ENCODE data around the gene PARL.

Gene PARL

GRCh38 chr3:183896184-183896583 lies 11.5 kb upstream of the PARL start:
- Histone ChIP-seq H3K4me1 (ENCODE audit: low read length) (peaks cover 27% of the 10 kb centered on the region), H3K27me3 (ENCODE audit: low read depth, low read length) (no peaks in the 10 kb centered on the region), H3K9me3 (ENCODE audit: insufficient read depth, low read length) (no peaks in the 10 kb centered on the region), H4K20me1 (ENCODE audit: insufficient read depth, low read length) (no peaks in the 10 kb centered on the region), H3K27ac (ENCODE audit: low read length) (no peak overlapping the region), H3K79me2 (ENCODE audit: low read length) (no peaks in the 10 kb centered on the region), H3K4me2 (ENCODE audit: low read length) (no peak overlapping the region), H3K36me3 (replicated peaks; ENCODE audit: low read depth, low read length) (no peaks in the 10 kb centered on the region), H3K9ac (ENCODE audit: low read length) (no peak overlapping the region), H3K4me3 (ENCODE audit: low read length) (no peak overlapping the region), H2AFZ (ENCODE audit: low read depth, low read length) (no peak overlapping the region)
- TF ChIP-seq CTCF (IDR thresholded peaks at IDR 0.05; ENCODE audit: low read depth, low read length) (no peak), EZH2phosphoT487 (IDR thresholded peaks at IDR 0.05; ENCODE audit: low read depth) (no peak)

DNA sequence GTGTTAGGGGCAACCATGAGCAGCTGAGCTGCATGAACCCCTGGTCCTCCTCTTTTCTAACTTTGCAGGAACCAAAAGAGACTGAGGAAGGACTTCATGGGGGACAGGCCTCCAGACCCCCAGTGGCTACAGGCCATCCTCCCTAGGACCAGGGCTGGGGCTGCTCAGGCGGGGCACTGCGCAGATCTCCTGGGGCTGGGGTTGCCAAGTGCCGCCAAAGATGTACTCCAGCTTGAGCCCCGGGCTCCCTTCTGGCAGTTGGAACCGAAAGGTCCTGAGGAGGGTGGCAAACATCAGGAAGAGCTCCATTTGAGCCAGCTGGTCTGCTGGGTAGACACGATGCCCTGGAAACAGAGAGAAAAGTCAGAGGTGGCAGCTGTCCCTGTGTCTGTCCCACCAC lies 11.1 kb upstream of the PARL start:
- Histone ChIP-seq H3K27ac (ENCODE audit: low read length) (no peak overlapping the region), H2AFZ (ENCODE audit: low read depth, low read length) (no peak overlapping the region), H3K4me1 (ENCODE audit: low read length) (peaks cover 27% of the 10 kb centered on the region), H3K27me3 (ENCODE audit: low read depth, low read length) (no peaks in the 10 kb centered on the region), H3K4me2 (ENCODE audit: low read length) (peak overlapping the region; percentile 59), H3K9ac (ENCODE audit: low read length) (no peak overlapping the region), H4K20me1 (ENCODE audit: insufficient read depth, low read length) (no peaks in the 10 kb centered on the region), H3K4me3 (ENCODE audit: low read length) (no peak overlapping the region), H3K9me3 (ENCODE audit: insufficient read depth, low read length) (no peaks in the 10 kb centered on the region), H3K79me2 (ENCODE audit: low read length) (no peaks in the 10 kb centered on the region), H3K36me3 (replicated peaks; ENCODE audit: low read depth, low read length) (no peaks in the 10 kb centered on the region)
- TF ChIP-seq EZH2phosphoT487 (IDR thresholded peaks at IDR 0.05; ENCODE audit: low read depth) (no peak), CTCF (IDR thresholded peaks at IDR 0.05; ENCODE audit: low read depth, low read length) (no peak)

DNA sequence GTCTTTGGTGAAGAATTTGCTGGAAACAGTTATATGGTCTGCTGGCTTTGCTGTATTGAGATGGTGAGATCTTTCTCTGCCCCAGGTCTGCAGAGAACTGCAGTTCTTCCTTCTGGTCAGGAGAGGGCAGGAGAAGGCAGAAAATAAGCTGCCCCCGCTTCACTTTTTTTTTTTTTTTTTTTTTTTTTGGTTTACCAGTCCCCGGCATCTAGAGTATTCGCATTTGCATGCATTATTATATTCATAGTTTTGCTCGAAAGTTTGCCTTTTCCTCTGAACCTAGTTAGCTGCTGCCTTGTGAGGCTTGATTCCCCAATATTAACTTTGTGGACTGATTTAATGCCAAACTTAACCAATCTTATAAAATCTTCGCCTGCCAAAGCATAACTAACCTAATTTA lies 10.6 kb upstream of the PARL start:
- H3K27ac ChIP-seq (ENCODE audit: low read length) = no peak overlapping the region
- no peaks in the 10 kb centered on the region for H4K20me1 ChIP-seq (ENCODE audit: insufficient read depth, low read length)
- no peak overlapping the region for H3K9ac ChIP-seq (ENCODE audit: low read length)
- TF ChIP-seq EZH2phosphoT487 (IDR thresholded peaks at IDR 0.05; ENCODE audit: low read depth) = no peak
- TF ChIP-seq CTCF (IDR thresholded peaks at IDR 0.05; ENCODE audit: low read depth, low read length) = peak; percentile 75
- H3K4me1 ChIP-seq (ENCODE audit: low read length) = peaks cover 27% of the 10 kb centered on the region
- no peaks in the 10 kb centered on the region for H3K36me3 ChIP-seq (replicated peaks; ENCODE audit: low read depth, low read length)
- no peaks in the 10 kb centered on the region for H3K27me3 ChIP-seq (ENCODE audit: low read depth, low read length)
- no peak overlapping the region for H2AFZ ChIP-seq (ENCODE audit: low read depth, low read length)
- no peaks in the 10 kb centered on the region for H3K9me3 ChIP-seq (ENCODE audit: insufficient read depth, low read length)
- H3K79me2 ChIP-seq (ENCODE audit: low read length) = no peaks in the 10 kb centered on the region
- peak overlapping the region; percentile 59 for H3K4me2 ChIP-seq (ENCODE audit: low read length)
- no peak overlapping the region for H3K4me3 ChIP-seq (ENCODE audit: low read length)

DNA sequence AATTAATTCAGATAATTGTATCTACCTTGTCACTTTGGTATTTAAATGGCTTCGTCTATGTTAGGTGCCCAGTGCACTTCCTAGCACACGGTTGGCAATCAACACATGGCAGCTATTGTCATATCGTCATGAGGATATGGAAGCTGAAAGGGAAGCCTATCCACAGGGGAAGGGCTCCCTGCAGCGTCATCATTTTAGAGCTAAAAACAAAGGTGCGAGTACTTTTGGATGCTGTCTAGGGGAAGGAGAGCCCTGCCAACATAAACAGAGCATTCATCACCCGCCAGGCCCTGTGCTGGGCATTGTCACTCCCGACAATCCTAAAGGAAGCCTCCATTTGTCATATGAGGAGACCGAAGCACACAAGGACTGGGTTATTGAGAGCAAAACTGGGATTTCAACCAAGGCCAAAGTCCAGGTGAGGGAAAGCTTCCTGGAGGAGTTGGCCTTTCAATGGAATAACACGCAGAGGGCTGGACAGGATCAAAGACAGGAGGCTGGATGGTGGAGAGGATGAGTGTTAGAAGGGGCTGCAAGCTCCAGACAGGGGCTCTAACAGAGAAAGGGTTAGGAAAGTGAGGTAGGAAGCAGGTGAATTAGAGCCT lies 8.0 kb upstream of the PARL start:
- H3K9me3 ChIP-seq (ENCODE audit: insufficient read depth, low read length) = no peaks in the 10 kb centered on the region
- no peaks in the 10 kb centered on the region for H3K36me3 ChIP-seq (replicated peaks; ENCODE audit: low read depth, low read length)
- H3K4me1 ChIP-seq (ENCODE audit: low read length) = peaks cover 21% of the 10 kb centered on the region
- no peaks in the 10 kb centered on the region for H4K20me1 ChIP-seq (ENCODE audit: insufficient read depth, low read length)
- H3K4me3 ChIP-seq (ENCODE audit: low read length) = no peak overlapping the region
- 0 out of 2 replicates have a peak, but pooled peaks cover 4% of the 10 kb centered on the region for H3K27me3 ChIP-seq (ENCODE audit: low read depth, low read length)
- H3K79me2 ChIP-seq (ENCODE audit: low read length) = no peaks in the 10 kb centered on the region
- no peak overlapping the region for H3K9ac ChIP-seq (ENCODE audit: low read length)
- no peak overlapping the region for H3K4me2 ChIP-seq (ENCODE audit: low read length)
- H3K27ac ChIP-seq (ENCODE audit: low read length) = no peak overlapping the region
- TF ChIP-seq CTCF (IDR thresholded peaks at IDR 0.05; ENCODE audit: low read depth, low read length) (no peak), EZH2phosphoT487 (IDR thresholded peaks at IDR 0.05; ENCODE audit: low read depth) (no peak)
- H2AFZ ChIP-seq (ENCODE audit: low read depth, low read length) = no peak overlapping the region

Measured in OCI-LY3 (cell line).